HG02970 (cell line): ENCODE measurements around the gene TRNP1.
"Not testable (repeated sequence)": the region's sequence is repeated elsewhere in the genome, so short reads cannot be mapped to it uniquely, and the experiment has no call there.

Experiments
- ATAC-seq: cut with Tn5 transposase; IDR thresholded peaks from one replicate; pipeline ENCODE4 v1.9.1; 2021; ENCODE audit warnings: mild to moderate bottlenecking, moderate library complexity, moderate number of reproducible peaks; ENCODE audit not compliant: unreplicated experiment, low FRiP score

The TRNP1 gene

GRCh38 chr1:26972390-26972789, 21.1 kb upstream of the TRNP1 start:
- no peak for ATAC-seq

- no peak for ATAC-seq
Observed at GRCh38 chr1:26972821-26973220, 20.7 kb upstream of the TRNP1 start.

- no peak for ATAC-seq
Observed at GRCh38 chr1:26976621-26977510, 16.6 kb upstream of the TRNP1 start.

- no peak for ATAC-seq
Observed at GRCh38 chr1:26978901-26979300, 14.6 kb upstream of the TRNP1 start.

GRCh38 chr1:26981146-26981846, 12.2 kb upstream of the TRNP1 start:
- no peak for ATAC-seq

GRCh38 chr1:26983863-26984262, 9.6 kb upstream of the TRNP1 start:
- ATAC-seq: no peak

GRCh38 chr1:26984291-26984690, 9.2 kb upstream of the TRNP1 start:
- no peak for ATAC-seq

- ATAC-seq: no peak
Observed at GRCh38 chr1:26986658-26987057, 6.8 kb upstream of the TRNP1 start.

GRCh38 chr1:26989403-26990109, 3.9 kb upstream of the TRNP1 start:
- not testable (repeated sequence) for ATAC-seq

- ATAC-seq: no peak
Observed at GRCh38 chr1:26991310-26992116, 2.0 kb upstream of the TRNP1 start.

- ATAC-seq: no peak
Observed at GRCh38 chr1:26994020-26994786, 711 bp downstream of the TRNP1 start.

GRCh38 chr1:26994787-26995517, 1.5 kb downstream of the TRNP1 start:
- no peak for ATAC-seq

- ATAC-seq: no peak
Observed at GRCh38 chr1:26996024-26996423, 2.5 kb downstream of the TRNP1 start.

- no peak for ATAC-seq
Observed at GRCh38 chr1:26996665-26997064, 3.2 kb downstream of the TRNP1 start.

GRCh38 chr1:26998429-26999300, 5.2 kb downstream of the TRNP1 start:
- ATAC-seq: no peak

GRCh38 chr1:26999440-26999987, 6.0 kb downstream of the TRNP1 start:
- no peak for ATAC-seq

- no peak for ATAC-seq
Observed at GRCh38 chr1:27000090-27000816, 6.8 kb downstream of the TRNP1 start.
